ENCODE results near the gene EIF6.

DNA sequence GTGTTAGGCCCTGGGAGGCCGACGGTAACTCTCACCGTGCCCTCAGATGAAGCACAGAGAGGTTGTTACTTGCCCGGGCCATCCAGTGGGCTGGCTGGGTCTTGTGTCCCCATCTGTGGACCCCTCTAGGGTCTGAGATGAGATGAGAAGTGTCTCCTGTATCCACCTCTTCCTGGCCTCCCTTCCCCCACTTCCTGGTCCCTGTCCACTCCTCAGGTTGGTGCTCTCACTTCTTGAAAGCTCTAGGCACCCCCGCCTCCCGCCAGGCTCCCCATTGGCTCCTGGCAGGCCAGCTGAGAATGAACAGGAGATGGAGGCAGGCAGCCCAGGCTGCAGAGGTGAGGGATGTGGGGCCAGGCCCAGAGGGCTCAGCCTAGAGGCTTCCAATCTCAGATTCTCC is 8.2 kb downstream of the EIF6 start:
- TF ChIP-seq, protein P1, sequence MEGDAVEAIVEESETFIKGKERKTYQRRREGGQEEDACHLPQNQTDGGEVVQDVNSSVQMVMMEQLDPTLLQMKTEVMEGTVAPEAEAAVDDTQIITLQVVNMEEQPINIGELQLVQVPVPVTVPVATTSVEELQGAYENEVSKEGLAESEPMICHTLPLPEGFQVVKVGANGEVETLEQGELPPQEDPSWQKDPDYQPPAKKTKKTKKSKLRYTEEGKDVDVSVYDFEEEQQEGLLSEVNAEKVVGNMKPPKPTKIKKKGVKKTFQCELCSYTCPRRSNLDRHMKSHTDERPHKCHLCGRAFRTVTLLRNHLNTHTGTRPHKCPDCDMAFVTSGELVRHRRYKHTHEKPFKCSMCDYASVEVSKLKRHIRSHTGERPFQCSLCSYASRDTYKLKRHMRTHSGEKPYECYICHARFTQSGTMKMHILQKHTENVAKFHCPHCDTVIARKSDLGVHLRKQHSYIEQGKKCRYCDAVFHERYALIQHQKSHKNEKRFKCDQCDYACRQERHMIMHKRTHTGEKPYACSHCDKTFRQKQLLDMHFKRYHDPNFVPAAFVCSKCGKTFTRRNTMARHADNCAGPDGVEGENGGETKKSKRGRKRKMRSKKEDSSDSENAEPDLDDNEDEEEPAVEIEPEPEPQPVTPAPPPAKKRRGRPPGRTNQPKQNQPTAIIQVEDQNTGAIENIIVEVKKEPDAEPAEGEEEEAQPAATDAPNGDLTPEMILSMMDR (conservative IDR thresholded peaks at IDR 0.05; ENCODE audit: low read depth in 2 of 2) = no peak
- TF ChIP-seq EZH2 (IDR thresholded peaks at IDR 0.05; ENCODE audit: low read depth, unreplicated experiment) = no peak
- TF ChIP-seq POLR2AphosphoS5 (IDR thresholded peaks at IDR 0.05; ENCODE audit: low read depth) = no peak
